Kidney (tissue), 14 donors: ENCODE data around the gene IGSF8. TPM values are rescaled to one million over a fixed set of nuclear protein-coding genes. Genes with fewer than 3 reads are reported as not detected.
"Not testable (repeated sequence)": the region's sequence is repeated elsewhere in the genome, so short reads cannot be mapped to it uniquely, and the experiment has no call there.

ENCODE experiments used
- DNase-seq, 5 donors: peaks; one replicate each; pipeline ENCODE4 v3.0.0-alpha.2; 2013 to 2020
- FAIRE-seq: peaks from 2 replicates; lab custom pipeline; 2012; peaks lifted over from hg19 to GRCh38; lab: Jason Lieb, UNC
- H3K27ac ChIP-seq, 2 donors: one replicate each; pipeline ENCODE4 v1.7.0; 2013; ENCODE audit warnings: low read depth in 2 of 2, low read length in 2 of 2, inconsistent platforms in 1 of 2
- H3K27me3 ChIP-seq: one replicate; pipeline ENCODE4 v1.7.1; 2013; ENCODE audit warnings: low read length, inconsistent platforms; ENCODE audit not compliant: control insufficient read depth, insufficient read depth
- H3K36me3 ChIP-seq, 3 donors: one replicate each; pipeline versions ENCODE4 v1.7.0 to v1.7.1; 2013; ENCODE audit warnings: low read length in 3 of 3, control low read depth in 1 of 3, inconsistent platforms in 1 of 3; ENCODE audit not compliant: insufficient read depth in 3 of 3, control insufficient read depth in 2 of 3
- H3K4me1 ChIP-seq, 3 donors: one replicate each; pipeline versions ENCODE4 v1.7.0 to v1.7.1; 2013; ENCODE audit warnings: low read length in 3 of 3, inconsistent platforms in 1 of 3, low read depth in 1 of 3; ENCODE audit not compliant: control insufficient read depth in 2 of 3, insufficient read depth in 2 of 3
- H3K4me3 ChIP-seq, 3 donors: one replicate each; pipeline versions ENCODE4 v1.7.0 to v1.8.1; 2013; ENCODE audit warnings: low read length in 3 of 3, control low read depth in 1 of 3, inconsistent platforms in 1 of 3
- H3K9ac ChIP-seq, 3 donors: one replicate each; pipeline versions ENCODE4 v1.7.0 to v1.7.1; 2013; ENCODE audit warnings: low read length in 3 of 3, control low read depth in 1 of 3, inconsistent platforms in 1 of 3
- H3K9me3 ChIP-seq, 3 donors: one replicate each; pipeline versions ENCODE4 v1.7.0 to v1.7.1; 2013; ENCODE audit warnings: low read length in 3 of 3, control low read depth in 1 of 3, inconsistent platforms in 1 of 3; ENCODE audit not compliant: control insufficient read depth in 2 of 3, insufficient read depth in 1 of 3
- CTCF ChIP-seq: IDR thresholded peaks from 3 replicates; pipeline ENCODE4 v1.5.1; 2012; ENCODE audit warnings: mild to moderate bottlenecking, moderate library complexity, borderline replicate concordance; ENCODE audit not compliant: insufficient read depth; ENCODE audit errors: extremely low read depth
- intact Hi-C: fragments of 100-400 bp; cut with DNase I; formaldehyde crosslinking; loops from one replicate; pipeline ENCODE4 v1.11.1; 2022
- polyA plus RNA-seq: library from polyadenylated mRNA; stranded (reverse); fragments of 350-450 nt; fragmentation: Illumina TruSeq; extraction: RNeasy Lipid Tissue Mini Kit (QIAGEN cat#74804); gene quantifications from one replicate; pipeline ENCODE4 v1.2.3, GENCODE V29; 2014; ENCODE audit warnings: low read depth, low replicate concordance; ENCODE audit not compliant: insufficient read depth
- total RNA-seq: library from RNA; stranded (reverse); fragmentation: NEBNext Ultra II Directional; extraction: Animal tissue kit (Norgen Biotek cat#: 25700); gene quantifications from one replicate; pipeline ENCODE4 v1.2.1, GENCODE V29; 2021
- donor health status: control.
- donor health status: control.
- donor health status: control.
- donor health status: control.
- donor health status: control.
- donor health status: DM: yes; HTN: yes; CAD: no.
- donor health status: Normal renal cell carcinoma (clear cell type).

IGSF8 gene
- total and polyA plus RNA-seq, 2 donors from 2014 or later, result 40.9 to 47.0 TPM

GRCh38 chr1:160112357-160112756, 13.9 kb upstream of the IGSF8 start:
- Histone ChIP-seq H3K27me3 (no peaks in the 10 kb centered on the region), H3K9me3 (no peaks in the 10 kb centered on the region), H3K9ac (no peak overlapping the region), H3K4me3 (no peak overlapping the region), H3K27ac (no peak overlapping the region), H3K36me3 (no peaks in the 10 kb centered on the region), H3K4me1 (no peaks in the 10 kb centered on the region)
- DNase-seq (peak in 1 of 5 donors; percentile 48), FAIRE-seq (no peak)
- intact Hi-C loops, result no loop called here
- TF ChIP-seq CTCF, result no peak

GRCh38 chr1:160111462-160111861, 13.0 kb upstream of the IGSF8 start:
- H3K4me1 ChIP-seq, H3K9me3 ChIP-seq, intact Hi-C loops, FAIRE-seq, H3K36me3 ChIP-seq, H3K27me3 ChIP-seq, H3K4me3 ChIP-seq, H3K9ac ChIP-seq, H3K27ac ChIP-seq, DNase-seq: not testable (repeated sequence)

GRCh38 chr1:160109686-160110085, 11.3 kb upstream of the IGSF8 start:
- no peak for TF ChIP-seq CTCF
- Histone ChIP-seq H3K27me3 (no peaks in the 10 kb centered on the region), H3K9ac (no peak overlapping the region), H3K4me1 (no peaks in the 10 kb centered on the region), H3K36me3 (no peaks in the 10 kb centered on the region), H3K9me3 (no peaks in the 10 kb centered on the region), H3K4me3 (no peak overlapping the region), H3K27ac (no peak overlapping the region)
- no peak for DNase-seq
- FAIRE-seq, result no peak
- intact Hi-C loops, result no loop called here

GRCh38 chr1:160108888-160109662, 10.7 kb upstream of the IGSF8 start:
- H3K9ac ChIP-seq, result no peak overlapping the region
- intact Hi-C loops, result no loop called here
- H3K4me3 ChIP-seq, result no peak overlapping the region
- no peak overlapping the region for H3K27ac ChIP-seq
- peak in 4 of 5 donors; percentile 42 to 81 (median 64) for DNase-seq
- TF ChIP-seq CTCF, result peak; percentile 46
- FAIRE-seq, result no peak
- no peaks in the 10 kb centered on the region for H3K9me3 ChIP-seq
- no peaks in the 10 kb centered on the region for H3K36me3 ChIP-seq
- H3K27me3 ChIP-seq, result no peaks in the 10 kb centered on the region
- H3K4me1 ChIP-seq, result no peaks in the 10 kb centered on the region
